CD14-positive monocyte (primary cell): ENCODE measurements around the gene CRTC2. TPM values are rescaled to one million over a fixed set of nuclear protein-coding genes. Genes with fewer than 3 reads are reported as not detected.

ENCODE experiments used
- DNase-seq, 3 donors: peaks; one replicate each; pipeline ENCODE4 v3.0.0-alpha.2; 2011 to 2022
- H2AFZ ChIP-seq: 2 replicates; pipeline ENCODE4 v1.6.0; 2012; ENCODE audit warnings: mild to moderate bottlenecking, low read depth, low read length, inconsistent platforms; ENCODE audit not compliant: insufficient read depth, poor library complexity, severe bottlenecking
- H3K27ac ChIP-seq, 2 donors: 1 replicate in 1 of 2; 2 replicates in 1 of 2; pipeline ENCODE4 v1.5.1; 2012 to 2013; ENCODE audit warnings: low read length in 2 of 2, control low read depth in 1 of 2, inconsistent platforms in 1 of 2, low read depth in 1 of 2, mild to moderate bottlenecking in 1 of 2
- H3K27me3 ChIP-seq, 2 donors: one replicate each; pipeline versions ENCODE4 v1.6.0 to v1.6.1; 2011 to 2013; ENCODE audit warnings: low read length in 2 of 2; ENCODE audit not compliant: control insufficient read depth in 2 of 2, insufficient read depth in 2 of 2
- H3K36me3 ChIP-seq, 2 donors: replicated peaks in 1 of 2; 1 replicate in 1 of 2; 2 replicates in 1 of 2; pipeline versions ENCODE4 v1.5.1 to v1.6.1; 2012 to 2013; ENCODE audit warnings: low read length in 2 of 2, control low read depth in 1 of 2, inconsistent platforms in 1 of 2, mild to moderate bottlenecking in 1 of 2; ENCODE audit not compliant: insufficient read depth in 2 of 2, control insufficient read depth in 1 of 2
- H3K4me1 ChIP-seq, 2 donors: 1 replicate in 1 of 2; 2 replicates in 1 of 2; pipeline versions ENCODE4 v1.5.1 to v1.6.1; 2012 to 2013; ENCODE audit warnings: low read length in 2 of 2, control low read depth in 1 of 2, inconsistent platforms in 1 of 2, mild to moderate bottlenecking in 1 of 2, moderate library complexity in 1 of 2; ENCODE audit not compliant: insufficient read depth in 2 of 2, control insufficient read depth in 1 of 2
- H3K4me2 ChIP-seq: replicated peaks from 2 replicates; pipeline ENCODE3; 2012; ENCODE audit warnings: low read length, moderate library complexity, mild to moderate bottlenecking; ENCODE audit not compliant: poor library complexity, severe bottlenecking; ENCODE audit errors: extremely low read depth
- H3K4me3 ChIP-seq, 3 experiments: fragments of 200-600 bp in 1 of 3; sonication (generic) in 1 of 3; replicated peaks in 1 of 3; 1 replicate in 2 of 3; 2 replicates in 1 of 3; pipeline ENCODE4 v1.5.1; 2011 to 2013; ENCODE audit warnings: low read length in 3 of 3, mild to moderate bottlenecking in 3 of 3, control low read depth in 2 of 3, low read depth in 2 of 3, inconsistent platforms in 1 of 3, moderate library complexity in 1 of 3
- H3K79me2 ChIP-seq: 2 replicates; pipeline ENCODE4 v1.6.0; 2012; ENCODE audit warnings: mild to moderate bottlenecking, control low read depth, inconsistent platforms, low read length, moderate library complexity; ENCODE audit not compliant: insufficient read depth
- H3K9ac ChIP-seq: 2 replicates; pipeline ENCODE4 v1.6.0; 2017; ENCODE audit warnings: low read length, mild to moderate bottlenecking; ENCODE audit not compliant: insufficient read depth, poor library complexity, severe bottlenecking
- H3K9me3 ChIP-seq, 2 donors: replicated peaks in 1 of 2; 1 replicate in 1 of 2; 2 replicates in 1 of 2; pipeline versions ENCODE4 v1.5.1 to v1.6.1; 2012 to 2013; ENCODE audit warnings: low read length in 2 of 2, control low read depth in 1 of 2; ENCODE audit not compliant: control insufficient read depth in 1 of 2, insufficient read depth in 1 of 2
- H4K20me1 ChIP-seq: 2 replicates; pipeline ENCODE4 v1.6.0; 2012; ENCODE audit warnings: mild to moderate bottlenecking, low read length, control low read depth, moderate library complexity; ENCODE audit not compliant: insufficient read depth
- H3K27ac Mint-ChIP-seq, 7 donors: one replicate each; pipeline ENCODE4 v1.8.0; 2020; ENCODE audit warnings: mild to moderate bottlenecking in 7 of 7, mixed read lengths in 7 of 7, moderate library complexity in 6 of 7, inconsistent platforms in 2 of 7
- H3K27me3 Mint-ChIP-seq, 3 donors: one replicate each; pipeline ENCODE4 v1.8.0; 2021 to 2022; ENCODE audit warnings: low read depth in 3 of 3, mild to moderate bottlenecking in 3 of 3, mixed read lengths in 3 of 3, moderate library complexity in 3 of 3, inconsistent platforms in 1 of 3
- H3K36me3 Mint-ChIP-seq, 2 donors: one replicate each; pipeline ENCODE4 v1.8.0; 2020; ENCODE audit warnings: mixed read lengths in 2 of 2, inconsistent platforms in 1 of 2, mild to moderate bottlenecking in 1 of 2
- H3K4me1 Mint-ChIP-seq: one replicate; pipeline ENCODE4 v1.8.0; 2020; ENCODE audit warnings: mild to moderate bottlenecking, mixed read lengths
- H3K4me3 Mint-ChIP-seq, 2 donors: one replicate each; pipeline ENCODE4 v1.8.0; 2020; ENCODE audit warnings: mild to moderate bottlenecking in 2 of 2, mixed read lengths in 2 of 2, moderate library complexity in 1 of 2
- H3K9me3 Mint-ChIP-seq, 7 donors: one replicate each; pipeline ENCODE4 v1.8.0; 2020 to 2022; ENCODE audit warnings: mixed read lengths in 7 of 7, mild to moderate bottlenecking in 6 of 7, moderate library complexity in 6 of 7, inconsistent platforms in 2 of 7
- WGBS: methylation state at CpG from one replicate; pipeline ENCODE4 v1.1.5; 2013; ENCODE audit warnings: missing lambda C conversion rate; ENCODE audit not compliant: insufficient coverage; 5-methylcytosine and 5-hydroxymethylcytosine counted together
- intact Hi-C, 2 donors: fragments of 100-400 bp; cut with micrococcal nuclease; formaldehyde crosslinking; loops; one replicate each; pipeline versions ENCODE4 v1.15.0 to v1.15.1; 2023
- polyA plus RNA-seq, 3 donors: library from polyadenylated mRNA; depleted of rRNA in 1 of 3; unstranded in 2 of 3; stranded (reverse) in 1 of 3; fragments of 300-500 nt in 2 of 3; fragments of >200 nt in 1 of 3; fragmentation: Illumina TruSeq in 2 of 3; gene quantifications; 1 replicate in 2 of 3; 2 replicates in 1 of 3; pipeline ENCODE4 v1.2.3, GENCODE V29; 2012 to 2021
- TF ChIP-seq, protein P1 (sequence below): fragments of 200-600 bp; IDR thresholded peaks from one replicate; pipeline ENCODE4 v1.8.0; 2022; ENCODE audit warnings: antibody characterized with exemption, mild to moderate bottlenecking

Gene CRTC2
- polyA plus RNA-seq, 3 donors, result 13.7 to 86.0 (median 21.2) TPM

DNA sequence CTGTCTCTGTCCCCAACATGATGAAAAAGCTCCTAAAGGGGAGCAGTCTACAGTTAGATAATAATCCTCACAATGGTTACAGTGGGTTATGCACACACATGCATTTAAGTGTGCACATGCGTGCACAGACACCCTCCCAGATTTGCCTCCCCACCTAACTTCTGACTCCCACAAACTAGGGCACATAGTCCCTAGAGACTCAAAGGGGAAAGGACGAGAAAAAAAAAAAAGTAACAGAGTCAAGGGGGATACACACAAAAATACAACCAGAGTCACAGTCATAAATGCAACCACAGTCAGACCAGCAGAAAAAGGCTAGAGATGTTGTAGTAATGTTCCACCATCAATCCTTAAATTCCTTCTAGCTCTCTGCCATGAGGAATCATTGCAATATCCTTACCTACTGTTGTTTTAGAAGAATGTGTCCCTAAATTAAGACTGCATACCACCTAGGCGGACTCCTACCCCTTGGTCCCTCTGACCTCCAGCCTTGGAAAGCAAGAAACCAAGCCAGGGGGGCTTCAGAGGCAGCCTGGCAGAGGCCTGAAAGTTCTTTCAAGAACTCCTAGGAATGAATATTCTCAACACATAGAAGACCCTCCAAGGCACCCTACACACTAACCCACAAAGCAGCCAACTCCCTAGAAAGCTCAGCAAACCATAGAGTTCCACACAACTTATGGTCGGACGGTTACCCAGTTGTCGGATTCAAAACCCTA lies 1.3 kb downstream of the CRTC2 start:
- H3K27me3 ChIP-seq, result no peaks in the 10 kb centered on the region
- TF ChIP-seq, protein P1, sequence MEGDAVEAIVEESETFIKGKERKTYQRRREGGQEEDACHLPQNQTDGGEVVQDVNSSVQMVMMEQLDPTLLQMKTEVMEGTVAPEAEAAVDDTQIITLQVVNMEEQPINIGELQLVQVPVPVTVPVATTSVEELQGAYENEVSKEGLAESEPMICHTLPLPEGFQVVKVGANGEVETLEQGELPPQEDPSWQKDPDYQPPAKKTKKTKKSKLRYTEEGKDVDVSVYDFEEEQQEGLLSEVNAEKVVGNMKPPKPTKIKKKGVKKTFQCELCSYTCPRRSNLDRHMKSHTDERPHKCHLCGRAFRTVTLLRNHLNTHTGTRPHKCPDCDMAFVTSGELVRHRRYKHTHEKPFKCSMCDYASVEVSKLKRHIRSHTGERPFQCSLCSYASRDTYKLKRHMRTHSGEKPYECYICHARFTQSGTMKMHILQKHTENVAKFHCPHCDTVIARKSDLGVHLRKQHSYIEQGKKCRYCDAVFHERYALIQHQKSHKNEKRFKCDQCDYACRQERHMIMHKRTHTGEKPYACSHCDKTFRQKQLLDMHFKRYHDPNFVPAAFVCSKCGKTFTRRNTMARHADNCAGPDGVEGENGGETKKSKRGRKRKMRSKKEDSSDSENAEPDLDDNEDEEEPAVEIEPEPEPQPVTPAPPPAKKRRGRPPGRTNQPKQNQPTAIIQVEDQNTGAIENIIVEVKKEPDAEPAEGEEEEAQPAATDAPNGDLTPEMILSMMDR, result no peak
- peaks cover 82% of the 10 kb centered on the region for H3K79me2 ChIP-seq
- H4K20me1 ChIP-seq, result peaks cover 64% of the 10 kb centered on the region
- H3K4me3 ChIP-seq, result peak overlapping the region; percentile 84 to 97 (median 89)
- Mint-ChIP-seq H3K4me1 (peaks cover 53% of the 10 kb centered on the region), H3K4me3 (peak overlapping the region; percentile 98), H3K9me3 (peaks cover 0 to 4% (median 0%) of the 10 kb centered on the region in 7 donors), H3K36me3 (peaks cover 40 to 61% of the 10 kb centered on the region in 2 donors), H3K27ac (peak overlapping the region; percentile 62 to 98 (median 92)), H3K27me3 (peaks cover 0 to 1% (median 0%) of the 10 kb centered on the region in 3 donors)
- peak overlapping the region; percentile 76 for H3K9ac ChIP-seq
- H2AFZ ChIP-seq, result peak overlapping the region; percentile 68
- WGBS, result 0% methylated on average over 3 of the region's 6 CpGs
- DNase-seq, result no peak
- H3K9me3 ChIP-seq, result no peaks in the 10 kb centered on the region
- H3K4me1 ChIP-seq, result peaks cover 41 to 54% of the 10 kb centered on the region in 2 donors
- H3K36me3 ChIP-seq, result peaks cover 37 to 56% of the 10 kb centered on the region in 2 donors
- peak overlapping the region; percentile 98 for H3K4me2 ChIP-seq
- H3K27ac ChIP-seq, result peak overlapping the region in 1 of 2 donors; percentile 87
- intact Hi-C loops, result loop anchor here (1.0 to 5.0 kb wide), 2 partner anchors 10 to 35 kb away; partner anchors contain the start of genes CREB3L4 (in 1 of the 2) and GATAD2B (in 1 of the 2)

DNA sequence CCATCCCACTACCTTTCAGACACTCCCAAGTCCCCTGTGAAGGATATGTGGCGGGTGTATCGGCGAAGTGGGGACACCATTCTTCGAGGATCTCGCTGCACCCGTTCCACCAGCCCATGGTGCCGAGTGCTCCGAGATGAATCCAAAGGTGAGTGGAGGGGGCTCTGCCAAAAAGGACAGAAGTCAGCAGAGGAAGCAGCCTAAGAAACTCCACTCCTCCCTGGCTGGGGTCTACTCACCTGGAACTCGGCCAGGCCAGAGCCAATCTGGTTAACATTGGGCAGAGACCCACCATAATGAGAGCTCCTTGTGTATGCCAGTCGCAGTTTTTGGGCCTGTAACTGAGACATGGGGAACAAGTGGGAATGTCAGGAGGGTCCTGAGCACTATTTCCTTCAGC lies 3.6 kb downstream of the CRTC2 start:
- no peak for DNase-seq
- Histone ChIP-seq H3K9me3 (no peaks in the 10 kb centered on the region), H3K9ac (no peak overlapping the region), H3K79me2 (peaks cover 70% of the 10 kb centered on the region), H3K36me3 (peaks cover 51 to 60% of the 10 kb centered on the region in 2 donors), H4K20me1 (peaks cover 70% of the 10 kb centered on the region), H3K4me2 (no peak overlapping the region), H3K4me1 (peaks cover 28 to 36% of the 10 kb centered on the region in 2 donors), H3K27me3 (no peaks in the 10 kb centered on the region), H3K4me3 (no peak overlapping the region), H3K27ac (no peak overlapping the region), H2AFZ (no peak overlapping the region)
- Mint-ChIP-seq H3K27ac (peak overlapping the region in 1 of 7 donors; percentile 2), H3K27me3 (peaks cover 0 to 2% (median 1%) of the 10 kb centered on the region in 3 donors), H3K36me3 (peaks cover 49 to 61% of the 10 kb centered on the region in 2 donors), H3K4me1 (peaks cover 39% of the 10 kb centered on the region), H3K4me3 (no peak overlapping the region), H3K9me3 (peaks cover 0 to 4% (median 0%) of the 10 kb centered on the region in 7 donors)
- intact Hi-C loops, result loop anchor here in 1 of 2 donors (5.0 kb wide), 1 partner anchor 33 kb away; the partner anchor contains the start of gene GATAD2B
- 98% methylated on average over 6 of the region's 10 CpGs for WGBS
- TF ChIP-seq, protein P1, result no peak
